Uterus (tissue), 4 donors: ENCODE results near the gene KCNQ2. TPM values are rescaled to one million over a fixed set of nuclear protein-coding genes. Genes with fewer than 3 reads are reported as not detected.

Experiments used
- DNase-seq, 2 donors: peaks; one replicate each; pipeline ENCODE4 v3.0.0-alpha.2; 2019 to 2020
- H3K27ac ChIP-seq, 2 donors: fragments of 200-600 bp; sonication (generic); 1 replicate in 1 of 2; 2 replicates in 1 of 2; pipeline ENCODE4 v1.5.1; 2016 to 2018
- H3K27me3 ChIP-seq, 2 donors: fragments of 200-600 bp; sonication (generic); one replicate each; pipeline ENCODE4 v1.5.1; 2018 to 2019; ENCODE audit warnings: control low read depth in 1 of 2
- H3K36me3 ChIP-seq, 2 donors: fragments of 200-600 bp; sonication (generic); one replicate each; pipeline ENCODE4 v1.5.1; 2019; ENCODE audit warnings: control low read depth in 1 of 2
- H3K4me1 ChIP-seq, 2 donors: fragments of 200-600 bp; sonication (generic); one replicate each; pipeline ENCODE4 v1.5.1; 2018 to 2019; ENCODE audit warnings: control low read depth in 1 of 2
- H3K4me3 ChIP-seq, 2 donors: fragments of 200-600 bp; sonication (generic); 1 replicate in 1 of 2; 2 replicates in 1 of 2; pipeline ENCODE4 v1.5.1; 2018 to 2019; ENCODE audit warnings: mild to moderate bottlenecking in 1 of 2
- H3K9me3 ChIP-seq, 2 donors: fragments of 200-600 bp; sonication (generic); one replicate each; pipeline ENCODE4 v1.5.1; 2019; ENCODE audit warnings: control low read depth in 1 of 2
- POLR2A ChIP-seq, 2 donors: fragments of 450-650 bp; IDR thresholded peaks; one replicate each; pipeline ENCODE4 v1.6.1; 2016; ENCODE audit warnings: antibody characterized with exemption in 2 of 2, mild to moderate bottlenecking in 1 of 2, moderate library complexity in 1 of 2
- intact Hi-C: fragments of 100-400 bp; cut with DNase I; formaldehyde crosslinking; loops from one replicate; pipeline ENCODE4 v1.15.1; 2023; ENCODE audit warnings: low total_unique reads
- total RNA-seq, 4 donors: library from RNA; depleted of rRNA in 3 of 4; stranded (reverse); fragments of >200 nt in 3 of 4; gene quantifications; one replicate each; pipeline versions ENCODE4 v1.1.0 to v1.2.4, GENCODE V29; 2014 to 2023
- TF ChIP-seq, protein P1 (sequence below), 4 experiments: fragments of 200-600 bp in 2 of 4; fragments of 450-650 bp in 2 of 4; sonication (generic) in 2 of 4; IDR thresholded peaks; one replicate each; pipeline ENCODE4 v1.5.1; 2016 to 2019; ENCODE audit warnings: antibody characterized with exemption in 4 of 4, mild to moderate bottlenecking in 2 of 4, moderate library complexity in 1 of 4
- donor health status: DM: yes; HTN: yes; CAD: no.

The KCNQ2 gene
- total RNA-seq, 4 donors from 2014 or later, result 1.2 to 4.9 TPM; not detected in 2

GRCh38 chr20:63487781-63488241 is 15.4 kb upstream of the KCNQ2 start:
- intact Hi-C loops, result no loop called here
- Histone ChIP-seq H3K27me3 (peaks cover 0 to 14% of the 10 kb centered on the region in 2 donors), H3K36me3 (no peaks in the 10 kb centered on the region), H3K4me1 (peaks cover 0 to 3% of the 10 kb centered on the region in 2 donors), H3K9me3 (no peaks in the 10 kb centered on the region), H3K27ac (no peak overlapping the region), H3K4me3 (no peak overlapping the region)
- DNase-seq, result no peak
- TF ChIP-seq, protein P1, sequence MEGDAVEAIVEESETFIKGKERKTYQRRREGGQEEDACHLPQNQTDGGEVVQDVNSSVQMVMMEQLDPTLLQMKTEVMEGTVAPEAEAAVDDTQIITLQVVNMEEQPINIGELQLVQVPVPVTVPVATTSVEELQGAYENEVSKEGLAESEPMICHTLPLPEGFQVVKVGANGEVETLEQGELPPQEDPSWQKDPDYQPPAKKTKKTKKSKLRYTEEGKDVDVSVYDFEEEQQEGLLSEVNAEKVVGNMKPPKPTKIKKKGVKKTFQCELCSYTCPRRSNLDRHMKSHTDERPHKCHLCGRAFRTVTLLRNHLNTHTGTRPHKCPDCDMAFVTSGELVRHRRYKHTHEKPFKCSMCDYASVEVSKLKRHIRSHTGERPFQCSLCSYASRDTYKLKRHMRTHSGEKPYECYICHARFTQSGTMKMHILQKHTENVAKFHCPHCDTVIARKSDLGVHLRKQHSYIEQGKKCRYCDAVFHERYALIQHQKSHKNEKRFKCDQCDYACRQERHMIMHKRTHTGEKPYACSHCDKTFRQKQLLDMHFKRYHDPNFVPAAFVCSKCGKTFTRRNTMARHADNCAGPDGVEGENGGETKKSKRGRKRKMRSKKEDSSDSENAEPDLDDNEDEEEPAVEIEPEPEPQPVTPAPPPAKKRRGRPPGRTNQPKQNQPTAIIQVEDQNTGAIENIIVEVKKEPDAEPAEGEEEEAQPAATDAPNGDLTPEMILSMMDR (IDR thresholded peaks at IDR 0.05), result no peak
- TF ChIP-seq POLR2A (IDR thresholded peaks at IDR 0.05), result no peak

DNA sequence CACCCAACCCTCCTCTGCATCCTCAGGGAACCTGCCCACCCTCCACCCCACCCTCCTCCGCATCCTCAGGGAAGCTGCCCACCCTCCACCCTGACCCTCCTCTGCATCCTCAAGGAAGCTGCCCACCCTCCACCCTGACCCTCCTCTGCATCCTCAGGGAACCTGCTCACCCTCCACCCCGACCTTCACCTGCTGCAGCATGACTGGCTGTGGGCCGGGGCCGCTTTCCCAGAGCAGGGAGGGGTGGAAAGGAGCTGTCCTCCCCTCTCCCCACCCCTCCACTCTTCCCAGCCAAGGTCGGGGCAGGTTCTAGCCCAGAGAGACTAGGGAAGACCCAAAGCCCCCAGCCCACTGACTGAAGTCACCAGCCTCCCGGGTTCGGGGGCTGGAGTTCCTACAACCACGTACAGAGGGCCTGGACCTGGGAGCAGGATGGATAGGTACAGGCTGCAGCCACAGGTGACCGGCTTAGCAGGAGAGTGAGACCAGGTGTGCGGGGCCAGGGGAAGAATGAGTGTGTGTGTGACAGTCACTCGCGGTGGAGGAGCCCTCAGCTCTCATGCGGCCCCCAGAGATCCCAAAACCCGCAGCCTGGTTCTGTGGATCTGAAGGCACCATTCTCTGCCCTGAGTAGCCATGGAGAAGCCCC is 14.8 kb upstream of the KCNQ2 start:
- no peaks in the 10 kb centered on the region for H3K36me3 ChIP-seq
- H3K9me3 ChIP-seq, result no peaks in the 10 kb centered on the region
- peaks cover 0 to 3% of the 10 kb centered on the region in 2 donors for H3K4me1 ChIP-seq
- intact Hi-C loops, result no loop called here
- H3K4me3 ChIP-seq, result no peak overlapping the region
- peaks cover 0 to 14% of the 10 kb centered on the region in 2 donors for H3K27me3 ChIP-seq
- no peak for TF ChIP-seq POLR2A (IDR thresholded peaks at IDR 0.05)
- TF ChIP-seq, protein P1 (IDR thresholded peaks at IDR 0.05), result no peak
- DNase-seq, result no peak
- H3K27ac ChIP-seq, result no peak overlapping the region

DNA sequence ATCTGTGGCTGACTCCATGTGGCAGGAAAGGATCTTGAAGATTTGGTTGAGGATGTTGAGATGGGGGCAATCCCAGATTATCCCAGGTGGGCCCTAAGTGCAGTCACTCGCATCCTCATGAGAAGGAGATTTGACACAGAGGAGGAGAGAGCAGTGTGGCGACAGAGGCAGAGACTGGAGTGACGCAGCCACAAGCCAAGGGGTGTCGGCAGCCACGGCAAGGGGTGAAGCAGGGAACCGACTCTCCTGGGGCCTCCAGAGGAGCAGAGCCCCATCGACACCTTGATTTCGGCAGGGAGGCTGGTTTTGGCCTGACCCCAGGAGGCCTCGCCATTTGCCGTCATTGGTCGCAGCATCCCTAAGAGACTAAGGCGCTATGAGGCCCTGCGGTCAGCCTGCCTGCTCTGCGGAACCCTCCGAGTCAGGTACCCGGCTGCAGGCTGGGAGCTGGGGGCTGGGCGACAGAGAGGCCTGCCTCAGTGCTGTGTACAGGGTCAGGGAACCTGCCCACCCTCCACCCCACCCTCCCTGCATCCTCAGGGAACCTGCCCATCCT is 13.9 kb upstream of the KCNQ2 start:
- H3K27me3 ChIP-seq, result peaks cover 0 to 14% of the 10 kb centered on the region in 2 donors

DNA sequence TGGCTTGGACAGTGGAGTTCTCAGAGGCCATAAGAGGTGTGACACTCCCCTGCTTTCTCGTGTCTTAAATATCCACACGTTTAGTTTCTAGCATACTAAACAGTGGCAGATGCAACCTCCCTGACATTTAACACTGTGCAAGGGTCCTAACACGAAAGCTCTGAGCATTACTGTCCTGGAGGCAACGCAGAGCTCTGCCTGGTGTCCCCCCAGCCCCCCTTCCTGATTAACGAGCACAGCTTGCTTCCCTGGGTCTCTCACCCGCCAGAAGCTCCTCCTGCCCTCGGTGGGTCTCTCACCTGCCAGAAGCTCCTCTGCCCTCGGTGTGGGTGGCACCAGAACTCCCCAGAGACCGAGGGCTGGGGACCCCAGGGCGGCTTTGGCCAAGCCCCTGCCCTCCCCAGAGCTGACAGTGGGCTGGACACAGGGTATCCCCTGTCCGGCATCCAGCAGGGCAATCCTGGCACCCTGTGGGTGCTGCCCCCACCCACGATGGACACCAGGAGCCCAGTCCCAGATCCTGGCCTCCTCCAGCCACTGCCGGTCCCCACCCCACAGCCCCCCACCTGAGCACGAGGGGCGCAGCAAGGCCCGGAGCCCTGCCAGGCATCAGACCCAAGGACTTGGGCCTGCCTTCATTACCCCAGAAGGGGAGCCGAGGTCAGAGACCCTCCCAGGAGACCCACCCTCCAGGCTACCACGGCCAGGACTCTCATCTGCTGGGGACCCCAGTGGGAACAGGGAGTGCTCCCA is 12.4 kb upstream of the KCNQ2 start:
- intact Hi-C loops, result no loop called here
- H3K9me3 ChIP-seq, result no peaks in the 10 kb centered on the region
- peaks cover 0 to 15% of the 10 kb centered on the region in 2 donors for H3K27me3 ChIP-seq
- H3K36me3 ChIP-seq, result no peaks in the 10 kb centered on the region
- TF ChIP-seq POLR2A (IDR thresholded peaks at IDR 0.05), result no peak
- TF ChIP-seq, protein P1 (IDR thresholded peaks at IDR 0.05), result no peak
- no peak overlapping the region for H3K4me3 ChIP-seq
- peaks cover 0 to 3% of the 10 kb centered on the region in 2 donors for H3K4me1 ChIP-seq
- H3K27ac ChIP-seq, result no peak overlapping the region
- DNase-seq, result no peak

More for the DNA sequence above, 13.9 kb upstream of the KCNQ2 start:
- no peak for DNase-seq
- H3K4me1 ChIP-seq, result peaks cover 0 to 3% of the 10 kb centered on the region in 2 donors
- no peak overlapping the region for H3K4me3 ChIP-seq
- intact Hi-C loops, result no loop called here
- no peak for TF ChIP-seq POLR2A (IDR thresholded peaks at IDR 0.05)
- TF ChIP-seq, protein P1 (IDR thresholded peaks at IDR 0.05), result no peak
- H3K27ac ChIP-seq, result no peak overlapping the region
- H3K9me3 ChIP-seq, result no peaks in the 10 kb centered on the region
- H3K36me3 ChIP-seq, result no peaks in the 10 kb centered on the region

GRCh38 chr20:63484236-63484635 is 11.8 kb upstream of the KCNQ2 start:
- no peak for DNase-seq
- no peak overlapping the region for H3K4me3 ChIP-seq
- peaks cover 0 to 15% of the 10 kb centered on the region in 2 donors for H3K27me3 ChIP-seq
- H3K9me3 ChIP-seq, result no peaks in the 10 kb centered on the region
- no peaks in the 10 kb centered on the region for H3K36me3 ChIP-seq
- TF ChIP-seq POLR2A (IDR thresholded peaks at IDR 0.05), result no peak
- H3K27ac ChIP-seq, result no peak overlapping the region
- peaks cover 0 to 3% of the 10 kb centered on the region in 2 donors for H3K4me1 ChIP-seq
- intact Hi-C loops, result no loop called here
